Transverse colon (tissue), 4 donors: ENCODE data around the gene RBM27.

Source experiments
- EP300 ChIP-seq: sonication (generic); formaldehyde crosslinking; IDR thresholded peaks from one replicate; pipeline ENCODE4 v1.6.1; 2017; ENCODE audit warnings: antibody characterized with exemption, low read depth
- POLR2A ChIP-seq: fragments of 450-650 bp; IDR thresholded peaks from one replicate; pipeline ENCODE4 v1.6.1; 2016; ENCODE audit warnings: antibody characterized with exemption, mild to moderate bottlenecking, moderate library complexity
- POLR2AphosphoS5 ChIP-seq, 3 donors: sonication (generic); formaldehyde crosslinking; IDR thresholded peaks; one replicate each; pipeline ENCODE4 v1.6.1; 2016; ENCODE audit warnings: antibody characterized with exemption in 3 of 3
- TF ChIP-seq, protein P1 (sequence below), 5 experiments: fragments of 200-600 bp in 3 of 5; fragments of 450-650 bp in 2 of 5; sonication (generic) in 3 of 5; IDR thresholded peaks; 1 replicate in 2 of 5; 2 replicates in 3 of 5; pipeline ENCODE4 v1.5.1; 2016 to 2017; ENCODE audit warnings: antibody characterized with exemption in 5 of 5, inconsistent platforms in 3 of 5, mild to moderate bottlenecking in 2 of 5, moderate library complexity in 1 of 5

- no peak for TF ChIP-seq POLR2A
- TF ChIP-seq, protein P1, sequence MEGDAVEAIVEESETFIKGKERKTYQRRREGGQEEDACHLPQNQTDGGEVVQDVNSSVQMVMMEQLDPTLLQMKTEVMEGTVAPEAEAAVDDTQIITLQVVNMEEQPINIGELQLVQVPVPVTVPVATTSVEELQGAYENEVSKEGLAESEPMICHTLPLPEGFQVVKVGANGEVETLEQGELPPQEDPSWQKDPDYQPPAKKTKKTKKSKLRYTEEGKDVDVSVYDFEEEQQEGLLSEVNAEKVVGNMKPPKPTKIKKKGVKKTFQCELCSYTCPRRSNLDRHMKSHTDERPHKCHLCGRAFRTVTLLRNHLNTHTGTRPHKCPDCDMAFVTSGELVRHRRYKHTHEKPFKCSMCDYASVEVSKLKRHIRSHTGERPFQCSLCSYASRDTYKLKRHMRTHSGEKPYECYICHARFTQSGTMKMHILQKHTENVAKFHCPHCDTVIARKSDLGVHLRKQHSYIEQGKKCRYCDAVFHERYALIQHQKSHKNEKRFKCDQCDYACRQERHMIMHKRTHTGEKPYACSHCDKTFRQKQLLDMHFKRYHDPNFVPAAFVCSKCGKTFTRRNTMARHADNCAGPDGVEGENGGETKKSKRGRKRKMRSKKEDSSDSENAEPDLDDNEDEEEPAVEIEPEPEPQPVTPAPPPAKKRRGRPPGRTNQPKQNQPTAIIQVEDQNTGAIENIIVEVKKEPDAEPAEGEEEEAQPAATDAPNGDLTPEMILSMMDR (IDR thresholded peaks at IDR 0.05), result no peak
- no peak for TF ChIP-seq POLR2AphosphoS5 (IDR thresholded peaks at IDR 0.05)
- TF ChIP-seq EP300, result no peak
Measured at GRCh38 chr5:146165903-146166302, 37.5 kb upstream of the RBM27 start.
